Cardiac muscle cell (in vitro differentiated cells and primary cell): ENCODE measurements around the gene FASTK. TPM values are rescaled to one million over a fixed set of nuclear protein-coding genes. Genes with fewer than 3 reads are reported as not detected.

Experiments used
- DNase-seq, 2 donors: peaks; one replicate each; pipeline versions ENCODE4 v3.0.0 to v3.0.0-alpha.2; 2010 to 2017; ENCODE audit warnings: low read depth in 1 of 2, low spot score in 1 of 2
- H3K27ac ChIP-seq: fragments of 200-600 bp; sonication (generic); 2 replicates; pipeline ENCODE4 v1.5.1; 2016
- H3K27me3 ChIP-seq: fragments of 200-600 bp; sonication (generic); 2 replicates; pipeline ENCODE4 v1.6.0; 2016; ENCODE audit warnings: control low read depth
- H3K36me3 ChIP-seq: fragments of 200-600 bp; sonication (generic); 2 replicates; pipeline ENCODE4 v1.5.1; 2016; ENCODE audit warnings: control low read depth
- H3K4me1 ChIP-seq: fragments of 200-600 bp; sonication (generic); 2 replicates; pipeline ENCODE4 v1.8.1; 2017; ENCODE audit warnings: low read depth, mild to moderate bottlenecking, mixed run types
- H3K4me3 ChIP-seq: fragments of 200-600 bp; sonication (generic); 2 replicates; pipeline ENCODE4 v1.5.1; 2016; ENCODE audit warnings: mild to moderate bottlenecking
- H3K9me3 ChIP-seq: fragments of 200-600 bp; sonication (generic); 2 replicates; pipeline ENCODE4 v1.5.1; 2017; ENCODE audit warnings: low read depth, mild to moderate bottlenecking, control low read depth
- CTCF ChIP-seq: IDR thresholded peaks from 2 replicates; pipeline ENCODE4 v1.5.1; 2012; ENCODE audit warnings: low read depth, mild to moderate bottlenecking, low read length
- polyA plus RNA-seq: library from polyadenylated mRNA; unstranded; fragments of >200 nt; fragmentation: Nextera tagmentation; extraction: Ambion mirVana; gene quantifications from 2 replicates; pipeline ENCODE4 v1.2.1, GENCODE V29; 2016
- total RNA-seq: library from RNA; depleted of rRNA; stranded (reverse); fragments of >200 nt; gene quantifications from 2 replicates; pipeline ENCODE4 v1.2.3, GENCODE V29; 2016

FASTK gene
- total and polyA plus RNA-seq, 2 experiments from 2014 or later: 165 to 227 TPM

GRCh38 chr7:151076863-151077704 is 3.5 kb downstream of the FASTK start:
- no peak overlapping the region for H3K4me3 ChIP-seq

GRCh38 chr7:151075978-151076426 is 4.6 kb downstream of the FASTK start:
- Histone ChIP-seq H3K4me1 (peaks cover 6% of the 10 kb centered on the region), H3K36me3 (peaks cover 27% of the 10 kb centered on the region), H3K4me3 (no peak overlapping the region), H3K27me3 (no peaks in the 10 kb centered on the region), H3K27ac (no peak overlapping the region), H3K9me3 (no peaks in the 10 kb centered on the region)
- DNase-seq: no peak
- TF ChIP-seq CTCF: no peak

More at GRCh38 chr7:151076863-151077704, 3.5 kb downstream of the FASTK start:
- H3K27ac ChIP-seq: peak overlapping the region; percentile 62
- peak; percentile 33 for TF ChIP-seq CTCF
- no peaks in the 10 kb centered on the region for H3K9me3 ChIP-seq
- H3K27me3 ChIP-seq: no peaks in the 10 kb centered on the region
- peak in 1 of 2 donors; percentile 21 for DNase-seq
- peaks cover 13% of the 10 kb centered on the region for H3K4me1 ChIP-seq
- H3K36me3 ChIP-seq: peaks cover 27% of the 10 kb centered on the region

GRCh38 chr7:151075662-151075971 is 5.0 kb downstream of the FASTK start:
- H3K36me3 ChIP-seq: peaks cover 27% of the 10 kb centered on the region
- H3K9me3 ChIP-seq: no peaks in the 10 kb centered on the region

GRCh38 chr7:151074817-151075661 is 5.6 kb downstream of the FASTK start:
- Histone ChIP-seq H3K36me3 (peaks cover 32% of the 10 kb centered on the region), H3K27me3 (no peaks in the 10 kb centered on the region), H3K4me3 (no peak overlapping the region), H3K27ac (no peak overlapping the region), H3K4me1 (peaks cover 5% of the 10 kb centered on the region), H3K9me3 (no peaks in the 10 kb centered on the region)
- no peak for DNase-seq
- TF ChIP-seq CTCF: no peak

More at GRCh38 chr7:151075662-151075971, 5.0 kb downstream of the FASTK start:
- no peak for TF ChIP-seq CTCF
- H3K27ac ChIP-seq: no peak overlapping the region
- peaks cover 5% of the 10 kb centered on the region for H3K4me1 ChIP-seq
- DNase-seq: no peak
- H3K27me3 ChIP-seq: no peaks in the 10 kb centered on the region
- no peak overlapping the region for H3K4me3 ChIP-seq

- DNase-seq: no peak
- Histone ChIP-seq H3K4me3 (no peak overlapping the region), H3K9me3 (no peaks in the 10 kb centered on the region), H3K27me3 (no peaks in the 10 kb centered on the region), H3K36me3 (peaks cover 42% of the 10 kb centered on the region), H3K27ac (no peak overlapping the region), H3K4me1 (no peaks in the 10 kb centered on the region)
- no peak for TF ChIP-seq CTCF
Observed at GRCh38 chr7:151073990-151074389, 6.6 kb downstream of the FASTK start.
